ENCODE data around the gene ADCY5.

The ADCY5 gene

DNA sequence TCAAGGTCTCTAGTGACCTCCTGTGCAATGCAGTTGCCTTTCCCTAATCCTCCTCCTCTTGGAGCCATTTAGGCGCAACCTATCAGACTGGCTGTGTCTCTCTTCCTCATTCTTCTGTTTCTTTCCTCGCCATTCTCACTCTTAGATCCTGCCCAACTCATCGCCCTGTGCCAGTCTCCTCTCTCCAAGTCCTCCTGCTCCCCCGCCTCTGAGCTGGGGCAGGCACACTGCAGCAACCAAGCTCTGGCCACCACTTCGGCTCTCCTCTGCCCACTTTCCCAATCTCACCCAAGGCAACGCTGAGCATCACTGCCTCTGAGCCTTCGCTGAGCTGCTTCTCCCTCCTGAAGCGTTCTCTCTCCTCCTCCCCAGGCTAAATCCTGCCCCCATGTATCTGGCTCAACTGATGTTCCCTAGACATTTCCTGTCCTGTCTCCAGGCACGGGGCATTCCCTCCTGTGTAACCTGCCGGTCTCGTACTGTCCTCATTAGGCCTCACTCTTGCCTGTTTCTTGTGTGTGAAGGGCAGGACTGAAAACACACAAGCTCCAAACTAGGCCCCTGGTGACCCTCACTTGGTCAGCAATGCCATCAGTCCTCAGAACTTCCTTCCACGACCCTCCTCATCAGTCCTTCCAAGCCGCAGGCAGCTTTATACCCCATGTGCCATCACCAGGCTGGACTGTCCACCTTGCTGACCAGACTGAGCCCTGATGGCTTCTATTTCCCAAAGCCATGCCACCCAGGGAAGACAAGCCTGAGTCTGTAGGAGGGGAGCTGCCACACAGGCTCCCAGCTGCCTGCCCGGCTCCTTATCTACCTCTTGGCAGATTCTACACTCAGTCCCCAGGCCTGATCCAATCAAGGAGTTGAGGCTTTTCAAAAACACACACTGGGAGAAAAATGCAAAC lies 161.6 kb downstream of the ADCY5 start:
- no peak for DNase-seq (ENCODE audit: low spot score)

DNA sequence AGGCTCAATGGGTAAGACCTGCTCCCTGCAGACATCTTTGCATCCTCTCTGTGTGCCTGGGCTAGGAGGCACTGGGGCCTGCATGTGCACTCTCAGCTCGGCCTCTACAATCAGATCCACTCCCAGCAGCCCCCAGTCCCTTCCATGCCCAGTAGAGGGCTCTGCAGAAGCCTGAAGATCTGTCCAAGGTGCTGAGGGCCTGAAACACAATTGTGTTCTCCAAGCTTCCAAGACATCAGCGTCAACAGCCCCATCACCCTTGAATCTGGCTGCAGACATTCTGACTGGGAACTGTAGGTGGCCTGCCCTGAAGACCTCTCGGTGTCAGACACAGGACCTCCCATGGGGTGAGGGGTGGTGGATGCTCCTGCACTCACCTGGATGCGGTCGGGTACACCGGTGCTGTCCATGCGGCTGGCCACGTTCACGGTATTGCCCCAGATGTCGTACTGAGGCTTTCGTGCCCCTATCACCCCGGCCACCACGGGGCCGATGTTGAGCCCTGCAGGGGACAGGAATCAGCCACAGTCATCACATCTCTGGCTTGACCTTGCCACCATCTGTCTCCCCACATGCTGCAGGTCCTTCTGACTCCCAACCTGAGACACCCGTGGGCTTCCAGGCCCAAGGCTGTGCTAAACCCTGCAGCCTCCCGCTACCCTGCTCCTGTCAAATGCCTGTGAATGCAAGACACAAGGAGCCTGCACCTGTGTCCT lies 162.4 kb downstream of the ADCY5 start:
- peak; percentile 78 for DNase-seq (ENCODE audit: low spot score)

DNA sequence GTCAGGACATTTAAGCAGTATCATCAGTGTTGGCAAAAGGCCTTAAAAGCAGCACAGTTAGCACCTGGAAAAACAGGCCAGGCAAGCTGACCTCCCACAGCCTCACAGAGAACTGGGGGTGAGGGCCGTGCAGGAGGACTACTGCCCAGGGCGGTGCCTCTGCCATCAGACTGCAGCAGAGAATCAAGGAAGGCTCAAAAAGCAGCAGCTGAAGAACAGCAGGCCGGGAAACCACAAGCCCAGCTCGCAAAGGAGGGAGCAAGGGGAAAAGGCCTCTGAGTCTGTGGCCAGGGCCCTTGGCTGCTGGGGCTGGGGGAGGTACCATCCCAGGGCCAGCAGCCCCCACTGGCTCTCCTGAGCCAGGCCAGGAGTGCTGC lies 163.0 kb downstream of the ADCY5 start:
- no peak for DNase-seq (ENCODE audit: low spot score)

DNA sequence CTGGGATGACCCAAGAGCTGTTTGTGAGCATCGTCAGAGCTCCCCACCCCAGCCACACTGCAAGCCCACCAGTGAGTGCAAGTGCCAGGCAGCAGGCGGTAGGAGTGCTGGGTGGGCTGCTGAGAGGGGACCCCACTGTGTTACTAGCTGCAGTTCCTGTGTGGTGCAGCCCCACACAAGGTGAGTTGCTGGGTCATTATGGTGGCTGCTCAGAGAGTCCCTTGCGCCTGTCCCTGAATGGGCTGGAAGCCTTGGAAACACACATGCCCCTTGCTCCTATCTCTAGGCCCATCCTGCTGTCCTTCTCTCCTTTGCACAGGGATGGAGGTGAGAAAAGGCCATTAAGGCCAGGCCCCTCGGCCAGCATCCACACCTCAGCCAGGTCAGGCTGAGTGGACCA lies 163.4 kb downstream of the ADCY5 start:
- no peak for DNase-seq (ENCODE audit: low spot score)

DNA sequence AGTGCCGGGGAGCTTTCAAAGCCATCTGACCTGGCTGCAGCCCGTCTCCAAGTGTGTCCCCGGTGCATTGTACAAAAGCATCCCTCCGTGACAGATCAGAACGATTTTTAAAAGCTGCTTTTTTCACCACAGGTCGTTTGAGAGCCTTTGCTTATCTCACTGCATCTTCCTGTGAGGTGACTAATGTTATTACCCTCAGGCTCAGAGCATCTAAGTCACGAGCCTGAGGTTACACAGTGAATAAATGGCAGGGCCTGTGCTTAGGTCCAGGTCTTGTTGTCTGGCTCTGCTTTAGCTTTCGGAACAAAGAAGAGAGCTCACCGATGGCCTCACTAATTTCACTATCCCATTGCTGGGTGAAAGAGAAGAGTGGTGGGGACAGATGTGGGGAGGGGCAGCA lies 163.8 kb downstream of the ADCY5 start:
- peak; percentile 41 for DNase-seq (ENCODE audit: low spot score)

DNA sequence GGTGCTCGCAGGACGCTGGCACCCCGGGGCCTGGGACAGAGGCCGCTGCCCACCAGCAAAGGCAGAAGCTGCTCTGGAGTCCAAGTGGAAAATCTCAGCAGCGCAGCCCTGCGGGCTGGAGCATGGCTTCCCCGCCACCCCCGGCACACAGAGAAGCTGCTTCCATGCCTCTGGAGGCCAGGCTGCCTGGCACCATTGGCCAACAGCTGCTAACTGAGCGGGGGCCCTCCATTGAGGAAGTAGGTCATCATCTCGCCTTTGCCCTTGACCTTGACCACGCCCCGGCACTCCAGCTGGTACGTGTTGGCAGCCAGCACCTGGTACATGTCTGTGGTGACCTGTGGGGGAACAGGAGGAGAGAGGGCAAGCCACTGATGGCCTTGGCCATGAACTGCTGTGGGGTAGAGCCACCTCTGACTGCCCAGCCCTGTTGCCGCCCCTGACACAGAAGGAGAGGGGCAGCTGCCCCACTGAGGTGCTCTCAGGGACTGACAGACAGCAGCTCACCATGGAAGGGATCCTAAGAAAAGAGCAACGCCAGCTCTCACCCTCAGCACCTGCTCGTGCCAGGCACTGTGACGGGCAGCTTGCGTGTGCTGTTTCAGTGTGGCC lies 164.4 kb downstream of the ADCY5 start:
- DNase-seq (ENCODE audit: low spot score), result no peak

DNA sequence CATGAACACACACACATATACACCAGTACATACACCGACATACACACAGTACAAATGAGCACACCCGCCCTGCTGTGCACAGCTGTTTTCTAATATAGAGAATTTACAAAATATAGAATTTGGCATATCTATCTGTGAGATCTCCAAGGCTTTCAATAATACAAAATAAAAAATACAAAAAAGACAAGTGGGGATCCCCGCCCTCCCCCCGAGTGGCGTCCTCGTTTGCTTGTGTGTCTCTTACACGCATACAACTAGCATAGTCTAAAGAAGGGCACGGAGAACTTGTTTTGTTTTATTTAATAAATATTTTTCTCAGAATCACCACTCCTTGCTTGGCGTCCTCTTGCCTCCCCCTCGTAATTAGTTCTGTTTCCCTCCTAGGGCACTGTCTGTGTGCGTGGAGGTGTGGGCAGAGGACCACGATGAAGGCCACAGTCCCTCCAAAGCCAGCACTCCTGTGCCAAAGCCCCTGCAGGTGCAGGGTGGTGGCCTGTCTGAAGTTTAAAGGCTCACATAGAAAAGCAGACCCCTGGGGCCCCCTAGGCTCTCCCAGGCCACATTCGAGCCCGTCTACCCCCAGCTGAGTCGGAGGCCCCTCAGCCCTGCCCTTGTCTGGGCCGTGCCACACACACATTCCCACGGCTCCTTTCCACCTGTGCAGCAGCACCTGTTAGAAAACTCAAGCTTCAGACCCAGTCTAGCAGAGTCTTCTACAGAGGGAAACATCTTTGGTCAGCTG lies 165.1 kb downstream of the ADCY5 start:
- DNase-seq (ENCODE audit: low spot score), result no peak

DNA sequence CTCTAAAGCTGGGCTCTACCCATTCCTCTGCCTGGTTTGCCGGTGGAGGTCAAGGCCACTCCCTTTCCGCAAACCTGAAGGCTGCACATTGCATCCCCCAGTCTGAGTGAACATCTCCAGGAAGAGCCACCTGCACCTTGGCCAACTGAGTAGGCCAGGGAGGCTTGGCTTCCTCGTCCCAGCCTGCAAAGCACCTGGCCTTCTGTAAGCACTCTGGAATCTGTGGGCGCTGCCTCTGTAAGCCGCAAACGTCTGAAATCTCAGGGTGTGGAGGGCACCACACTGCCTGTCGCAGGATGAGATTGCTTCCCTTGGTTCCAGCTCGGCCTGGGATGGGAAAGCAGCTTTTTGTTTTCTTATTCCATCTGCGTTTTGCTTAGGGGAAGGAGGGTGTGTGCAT lies 165.8 kb downstream of the ADCY5 start:
- DNase-seq (ENCODE audit: low spot score), result no peak

DNA sequence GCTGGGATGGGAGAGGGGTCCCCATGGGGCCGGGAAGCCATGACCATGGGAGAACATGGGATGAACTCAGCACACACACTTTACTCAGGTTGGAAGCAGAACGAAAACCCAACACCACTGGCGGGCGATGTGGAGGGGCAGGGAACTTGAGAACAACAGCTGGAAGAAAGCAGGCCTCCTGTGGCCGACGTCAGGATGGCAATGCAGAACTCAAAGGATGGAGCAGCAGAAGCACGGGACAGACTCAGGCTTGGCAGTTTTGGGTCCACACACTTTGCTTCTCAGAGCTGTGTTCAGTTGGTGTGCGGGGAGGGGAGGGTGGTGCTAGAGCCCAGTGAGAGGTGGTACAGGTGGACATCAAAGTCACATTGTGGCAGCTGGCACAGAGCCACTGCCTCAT lies 166.4 kb downstream of the ADCY5 start:
- DNase-seq (ENCODE audit: low spot score), result no peak

DNA sequence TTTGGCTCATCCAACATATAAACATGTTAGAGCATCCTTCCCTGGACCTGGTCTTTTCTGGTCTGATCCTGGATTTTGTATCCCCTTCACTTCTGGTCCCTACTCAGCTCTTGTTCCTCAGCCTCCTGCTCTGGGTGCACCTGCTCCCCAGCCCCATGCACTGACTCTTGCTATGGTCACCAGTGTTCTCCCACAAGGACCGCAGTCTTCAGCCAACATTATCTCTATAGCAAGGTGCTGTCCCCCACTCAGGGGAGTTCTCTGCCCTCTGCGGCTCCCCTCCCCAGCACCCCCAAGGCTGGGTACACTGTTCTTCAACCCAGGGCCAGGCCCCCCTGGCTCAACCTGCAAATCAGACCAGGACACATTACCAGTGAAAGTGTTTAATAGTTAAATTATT lies 167.0 kb downstream of the ADCY5 start:
- no peak for DNase-seq (ENCODE audit: low spot score)

DNA sequence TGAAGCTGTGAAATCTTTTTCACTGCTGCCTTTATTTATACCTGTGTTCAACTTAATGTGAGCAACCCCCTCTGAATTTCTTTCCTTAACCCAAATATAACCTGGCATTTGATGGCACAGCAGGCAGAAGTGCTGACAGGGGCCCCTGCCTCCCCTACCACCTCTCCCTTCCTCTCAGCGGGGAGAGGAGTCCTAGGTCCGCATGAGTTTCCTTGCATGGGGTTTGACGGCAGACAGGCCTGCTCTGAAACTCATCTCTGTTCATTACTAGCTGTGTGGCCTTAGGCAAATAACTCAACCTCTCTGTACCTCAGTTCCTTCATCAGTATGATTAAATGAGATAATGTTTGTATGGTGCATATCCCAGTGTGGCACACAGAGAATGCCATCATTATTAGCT lies 167.5 kb downstream of the ADCY5 start:
- no peak for DNase-seq (ENCODE audit: low spot score)

DNA sequence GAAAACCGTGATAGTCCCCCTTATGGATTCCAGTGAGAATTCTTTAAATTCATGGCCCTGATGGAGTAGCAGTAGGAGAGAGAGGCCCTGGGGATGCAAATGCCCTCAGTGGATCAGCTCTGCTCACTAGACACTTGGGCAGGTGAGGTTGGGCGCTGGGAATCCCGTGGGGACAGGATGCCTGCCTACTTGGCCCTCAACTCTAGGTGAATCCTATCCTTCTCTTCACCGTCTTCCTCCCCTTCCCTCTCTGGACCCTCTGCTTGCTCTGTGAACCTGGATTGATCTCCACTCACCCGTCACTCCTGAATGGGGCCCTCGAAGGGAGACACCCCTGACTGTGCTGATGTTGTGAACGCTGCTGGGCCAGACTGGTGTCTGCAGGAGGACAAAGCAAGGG lies 169.8 kb downstream of the ADCY5 start:
- no peak for DNase-seq (ENCODE audit: low spot score)

DNA sequence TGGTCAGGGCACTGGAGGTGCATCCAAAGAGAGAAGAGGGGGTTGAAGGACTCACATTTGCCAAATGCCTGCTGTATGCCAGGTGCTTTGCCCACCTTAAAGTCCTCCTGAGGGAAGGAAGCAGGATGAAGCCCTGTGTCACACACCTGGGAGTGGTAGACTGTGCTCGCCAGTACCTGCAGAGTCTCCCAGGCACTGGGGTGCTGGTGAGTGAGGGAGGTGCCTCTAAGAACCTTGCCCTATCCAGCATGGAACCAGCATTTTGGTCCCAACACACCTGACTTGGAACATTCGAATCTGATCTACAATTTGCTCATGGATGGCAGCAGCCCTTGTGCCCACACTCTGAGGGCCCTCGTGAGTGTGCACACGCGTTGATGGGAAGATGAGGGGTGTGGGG lies 170.4 kb downstream of the ADCY5 start:
- DNase-seq (ENCODE audit: low spot score), result no peak

DNA sequence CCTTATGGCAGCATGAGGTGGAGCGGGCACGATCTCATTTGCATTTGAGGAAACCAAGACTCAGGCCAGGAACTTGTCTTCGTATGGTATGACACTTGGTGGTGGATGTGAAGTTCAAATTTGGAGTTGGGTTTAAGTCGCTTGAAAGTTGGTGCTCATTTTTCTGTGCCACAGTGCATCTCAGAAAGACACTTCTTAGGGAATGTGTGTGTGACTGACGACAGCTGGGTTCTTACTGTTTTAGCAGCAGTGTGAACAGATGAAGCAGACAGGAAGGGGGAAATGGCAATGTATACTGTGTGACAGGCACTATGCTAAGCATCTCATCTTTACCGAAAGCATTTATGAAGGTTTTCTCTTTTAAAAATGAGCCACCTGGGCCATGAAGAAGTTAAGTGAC lies 171.8 kb downstream of the ADCY5 start:
- no peak for DNase-seq (ENCODE audit: low spot score)

DNA sequence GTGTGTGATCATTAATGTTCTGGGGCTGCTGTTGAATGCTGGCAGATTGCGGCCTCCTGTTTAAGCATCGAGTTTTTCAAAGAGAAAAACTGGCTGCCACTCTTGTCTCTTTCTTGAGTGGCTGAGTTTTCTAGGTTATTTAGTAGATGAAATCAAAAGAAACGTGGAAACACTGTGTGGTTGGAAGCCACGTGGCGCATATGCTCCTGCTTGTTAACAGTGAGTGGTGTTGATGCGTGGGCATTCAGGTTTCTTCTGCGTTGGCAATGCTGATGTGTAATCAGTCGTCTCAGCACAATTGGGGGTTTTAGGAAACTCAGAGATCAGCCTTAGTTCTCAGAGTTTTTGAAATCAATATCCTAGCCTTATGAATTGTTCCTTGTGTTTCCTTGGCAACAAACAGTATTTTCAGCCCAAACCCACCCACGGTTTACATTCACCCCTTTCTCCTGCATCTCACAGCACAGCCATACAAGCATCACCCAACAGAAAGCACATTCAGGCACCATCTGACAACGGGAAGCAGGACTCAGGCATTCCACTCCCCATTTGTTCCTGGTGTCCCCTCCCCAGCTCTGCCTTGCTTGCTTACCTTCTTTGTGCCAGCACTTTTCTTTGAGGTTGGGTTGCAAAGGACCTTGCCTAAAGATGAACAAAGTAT lies 172.4 kb downstream of the ADCY5 start:
- no peak for DNase-seq (ENCODE audit: low spot score)

DNA sequence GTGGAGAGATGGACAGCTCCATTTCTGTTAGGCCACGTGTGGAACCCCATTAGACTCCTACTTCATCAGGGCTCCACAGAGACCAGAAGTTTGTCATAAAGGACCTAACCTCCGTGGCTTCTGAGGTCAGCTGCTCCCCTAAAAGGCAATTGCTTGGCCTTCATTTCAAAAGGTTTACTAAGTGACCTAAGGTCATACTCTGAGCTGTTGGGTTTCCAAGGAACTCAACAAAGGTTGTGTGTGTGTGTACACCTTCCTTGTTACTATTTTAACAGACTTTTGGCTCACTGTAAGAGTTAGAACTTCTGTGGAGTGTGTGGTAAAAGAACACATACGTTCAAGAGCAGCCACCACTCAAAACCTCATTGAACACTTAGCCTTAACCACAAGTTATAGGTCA lies 173.2 kb downstream of the ADCY5 start:
- DNase-seq (ENCODE audit: low spot score), result no peak

DNA sequence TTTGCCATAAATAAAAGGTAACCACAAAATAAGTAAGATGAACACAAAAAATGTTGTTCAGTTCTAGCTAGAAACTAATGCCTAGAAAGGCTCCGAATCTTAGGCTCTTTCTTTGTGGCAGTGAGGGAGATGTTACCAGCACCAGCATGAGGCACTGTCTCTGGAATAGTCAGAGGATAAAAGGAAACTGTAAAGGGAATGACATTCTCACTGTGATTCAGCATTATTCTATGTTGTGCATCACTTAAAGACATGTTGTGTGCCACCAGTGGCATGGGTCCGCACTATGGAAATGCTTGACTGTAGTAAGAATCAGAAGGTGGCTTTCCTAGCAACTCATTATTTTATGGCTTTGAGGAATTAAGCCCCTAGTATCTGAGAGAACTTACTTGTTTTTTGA lies 176.3 kb downstream of the ADCY5 start:
- DNase-seq (ENCODE audit: low spot score), result no peak

DNA sequence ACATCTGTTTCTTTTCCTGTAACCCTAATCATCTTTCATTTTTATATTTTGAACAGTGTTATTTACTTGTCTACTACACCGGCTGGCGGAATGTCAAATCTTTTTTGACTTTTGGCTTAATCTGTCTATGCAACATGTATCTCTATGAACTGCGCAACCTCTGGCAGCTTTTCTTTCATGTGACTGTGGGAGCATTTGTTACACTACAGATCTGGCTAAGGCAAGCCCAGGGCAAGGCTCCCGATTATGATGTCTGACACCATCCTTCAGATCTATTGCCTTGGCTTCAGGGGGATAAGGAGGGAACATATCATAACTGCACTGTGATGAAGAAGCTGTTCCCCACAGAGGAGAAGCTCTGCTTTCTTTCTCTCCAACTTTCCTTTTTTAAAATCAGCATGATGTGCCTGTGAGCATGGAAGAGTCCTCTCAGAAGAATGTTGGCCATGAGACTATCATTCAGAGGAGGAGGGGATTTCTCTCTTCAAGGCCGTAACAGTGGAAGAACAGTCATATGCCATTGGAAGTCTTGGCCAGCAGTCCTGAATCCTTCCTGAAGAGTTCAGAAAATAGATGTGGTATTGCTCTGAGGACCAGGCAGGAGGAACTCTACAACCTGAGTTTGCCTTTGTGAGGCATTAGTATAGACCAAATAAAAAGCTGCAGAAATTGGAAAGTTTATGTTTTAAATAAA lies 177.3 kb downstream of the ADCY5 start:
- DNase-seq (ENCODE audit: low spot score), result no peak

DNA sequence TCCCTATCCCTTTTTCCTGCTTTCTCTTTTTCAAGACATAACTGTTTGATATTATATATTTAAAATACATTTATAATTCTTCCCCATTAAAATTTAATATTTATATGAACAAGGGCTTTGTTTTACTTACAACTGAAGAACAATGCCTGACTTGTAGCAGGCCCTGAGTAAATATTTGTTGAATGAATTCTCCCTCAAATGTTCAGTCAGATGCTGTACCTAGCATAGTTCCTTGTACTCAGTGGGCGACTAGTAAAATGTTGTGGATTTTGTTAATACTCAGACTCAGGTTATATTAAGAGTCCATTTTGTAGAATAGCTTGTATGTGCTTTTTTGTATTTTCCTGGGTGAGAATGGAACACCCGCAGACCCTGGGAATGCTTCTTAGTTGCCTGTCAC lies 178.1 kb downstream of the ADCY5 start:
- no peak for DNase-seq (ENCODE audit: low spot score)

DNA sequence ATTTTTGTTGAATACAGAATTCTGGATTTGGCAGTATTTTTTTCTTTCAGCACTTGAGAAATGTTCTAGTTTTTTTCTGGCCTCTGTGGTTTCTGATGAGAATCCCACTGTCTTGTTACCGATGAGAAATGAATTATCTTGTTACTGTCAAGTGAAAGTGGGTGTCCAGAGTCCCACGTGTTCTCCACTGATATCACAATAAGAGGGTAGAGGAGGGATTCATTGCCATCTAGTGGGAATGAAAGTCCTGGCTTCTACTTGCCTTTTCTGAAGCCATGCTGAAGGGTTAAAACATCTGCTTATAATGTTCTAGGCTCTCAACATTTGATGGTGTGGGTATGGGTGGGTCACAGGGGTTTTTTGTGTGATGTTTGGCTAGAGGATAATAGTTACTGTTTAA lies 181.1 kb downstream of the ADCY5 start:
- peak; percentile 41 for DNase-seq (ENCODE audit: low spot score)

DNA sequence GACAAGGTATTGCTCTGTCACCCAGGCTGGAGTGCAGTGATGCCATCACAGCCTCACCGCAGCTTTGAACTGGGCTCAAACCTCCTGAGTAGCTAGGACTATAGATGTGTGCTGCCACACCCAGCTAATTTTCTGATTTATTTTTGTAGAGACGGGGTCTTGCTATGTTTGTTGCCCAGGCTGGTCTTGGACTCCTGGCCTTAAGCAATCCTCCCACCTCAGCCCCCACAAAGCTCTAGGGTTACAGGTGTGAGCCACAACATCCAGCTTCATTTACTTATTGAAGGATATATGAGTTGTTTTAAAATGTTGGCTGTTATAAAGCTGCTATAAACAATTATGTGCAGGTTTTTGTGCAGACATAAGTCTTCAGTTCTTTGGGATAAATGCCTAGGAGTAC lies 184.9 kb downstream of the ADCY5 start:
- no peak for DNase-seq (ENCODE audit: low spot score)
